Activated T-cell treated with anti-CD3 and anti-CD28 coated beads for 1 hour (primary cell): ENCODE data around the gene SPRN.
"Not testable (repeated sequence)": the region's sequence is repeated elsewhere in the genome, so short reads cannot be mapped to it uniquely, and the experiment has no call there.

ENCODE experiments used
- DNase-seq: peaks from one replicate; pipeline ENCODE4 v3.0.0-alpha.2; 2020; ENCODE audit warnings: low read depth

SPRN gene

GRCh38 chr10:133439517-133440461 lies 15.4 kb upstream of the SPRN start:
- DNase-seq = no peak

GRCh38 chr10:133438711-133439273 lies 14.4 kb upstream of the SPRN start:
- DNase-seq = no peak

- not testable (repeated sequence) for DNase-seq
These were observed 8.4 kb upstream of the SPRN start for GRCh38 chr10:133432789-133433188.

- not testable (repeated sequence) for DNase-seq
These were observed 7.6 kb upstream of the SPRN start for GRCh38 chr10:133431888-133432613.

GRCh38 chr10:133429571-133429970 lies 5.1 kb upstream of the SPRN start:
- DNase-seq = not testable (repeated sequence)

- DNase-seq = not testable (repeated sequence)
These were observed 323 bp downstream of the SPRN start for GRCh38 chr10:133424102-133424501.

- DNase-seq = no peak
These were observed 1.3 kb downstream of the SPRN start for GRCh38 chr10:133422807-133423771.

- no peak for DNase-seq
These were observed 2.1 kb downstream of the SPRN start for GRCh38 chr10:133422223-133422806.

GRCh38 chr10:133421336-133422222 lies 2.8 kb downstream of the SPRN start:
- no peak for DNase-seq

- no peak for DNase-seq
These were observed 3.8 kb downstream of the SPRN start for GRCh38 chr10:133420579-133420978.

GRCh38 chr10:133420028-133420427 lies 4.4 kb downstream of the SPRN start:
- DNase-seq = no peak

GRCh38 chr10:133419211-133419950 lies 5.0 kb downstream of the SPRN start:
- no peak for DNase-seq

- no peak for DNase-seq
These were observed 6.0 kb downstream of the SPRN start for GRCh38 chr10:133418289-133418993.

GRCh38 chr10:133415752-133416151 lies 8.7 kb downstream of the SPRN start:
- no peak for DNase-seq

- not testable (repeated sequence) for DNase-seq
These were observed 10.0 kb downstream of the SPRN start for GRCh38 chr10:133414401-133414800.

GRCh38 chr10:133412381-133412711 lies 12.1 kb downstream of the SPRN start:
- DNase-seq = no peak

- no peak for DNase-seq
These were observed 12.7 kb downstream of the SPRN start for GRCh38 chr10:133411523-133412380.
